Chondrocyte (in vitro differentiated cells): ENCODE data around the gene ARGLU1. TPM values are rescaled to one million over a fixed set of nuclear protein-coding genes. Genes with fewer than 3 reads are reported as not detected.

ENCODE experiments used
- DNase-seq: peaks from one replicate; pipeline ENCODE4 v3.0.0; 2021; ENCODE audit warnings: mixed read lengths, low spot score
- H3K27ac Mint-ChIP-seq: one replicate; pipeline ENCODE4 v1.8.0; 2021; ENCODE audit warnings: mild to moderate bottlenecking, moderate library complexity, mixed read lengths; ENCODE audit not compliant: unreplicated experiment
- H3K27me3 Mint-ChIP-seq: 2 replicates; pipeline ENCODE4 v1.8.0; 2021; ENCODE audit warnings: low read depth, mixed read lengths
- H3K36me3 Mint-ChIP-seq: 2 replicates; pipeline ENCODE4 v1.8.0; 2021; ENCODE audit warnings: low read depth, mixed read lengths
- H3K4me1 Mint-ChIP-seq: 2 replicates; pipeline ENCODE4 v1.8.0; 2021; ENCODE audit warnings: low read depth, mild to moderate bottlenecking, mixed read lengths
- H3K4me3 Mint-ChIP-seq: one replicate; pipeline ENCODE4 v1.8.0; 2021; ENCODE audit warnings: mild to moderate bottlenecking, moderate library complexity, mixed read lengths; ENCODE audit not compliant: unreplicated experiment
- H3K9me3 Mint-ChIP-seq: 2 replicates; pipeline ENCODE4 v1.8.0; 2021; ENCODE audit warnings: low read depth, mixed read lengths
- total RNA-seq: library from RNA; stranded (reverse); gene quantifications from 3 replicates; pipeline ENCODE4 v1.2.1, GENCODE V29; 2021
- TF ChIP-seq, protein P1 (sequence below): fragments of 200-600 bp; sonication (generic); IDR thresholded peaks from 2 replicates; pipeline ENCODE4 v1.5.0; 2021; ENCODE audit warnings: antibody characterized with exemption, mild to moderate bottlenecking, moderate library complexity

The ARGLU1 gene
- total RNA-seq, 1 donor from 2014 or later, result 48.5 TPM

DNA sequence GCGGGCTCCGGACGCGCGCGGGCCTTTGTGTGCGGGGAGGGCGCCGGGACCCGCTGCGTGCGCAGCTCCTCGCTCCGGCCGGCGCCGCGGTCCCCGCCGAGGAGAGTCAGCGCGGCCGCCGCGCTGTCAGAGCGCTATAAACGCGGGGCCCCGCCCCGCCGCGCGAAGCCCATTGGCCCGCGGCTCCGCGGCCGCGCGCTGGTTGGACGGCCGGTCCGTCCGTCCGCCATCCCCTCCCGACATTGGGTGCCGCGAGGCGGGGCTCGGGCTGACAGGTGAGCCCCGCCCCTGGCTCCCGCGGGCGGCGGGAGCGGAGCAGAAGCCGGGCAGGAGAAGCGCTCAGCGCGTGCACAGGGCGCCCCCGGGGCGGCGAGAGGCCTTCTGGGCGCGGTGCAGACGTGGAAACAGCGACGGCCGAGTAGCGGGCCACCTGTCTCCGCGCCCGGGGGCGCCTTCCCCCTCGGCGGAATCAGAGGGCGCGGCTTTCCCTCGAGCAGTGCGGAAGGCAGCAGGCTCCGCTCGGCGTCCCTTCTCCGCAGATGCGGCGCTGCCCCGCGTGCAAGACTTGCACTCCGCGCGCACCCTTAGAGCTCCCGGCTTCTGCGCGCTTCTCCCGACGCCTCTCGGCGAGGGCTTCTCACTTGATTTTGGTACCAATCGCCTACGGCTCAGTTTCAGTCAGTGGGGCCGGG, 32.2 kb downstream of the ARGLU1 start, which contains the start of gene EFNB2:
Gene EFNB2, minus strand, starts transcription at position 111 of the 692 bp plus-strand sequence. CDS start 698 bp downstream, outside the sequence.
- Mint-ChIP-seq H3K9me3 (no peaks in the 10 kb centered on the region), H3K4me3 (peak within 1 kb of the TSS; percentile 92), H3K4me1 (peaks cover 27% of the 10 kb centered on the region), H3K27ac (peak within 1 kb of the TSS; percentile 92), H3K36me3 (peaks cover 1% of the 10 kb centered on the region), H3K27me3 (no peaks in the 10 kb centered on the region)
- TF ChIP-seq, protein P1, sequence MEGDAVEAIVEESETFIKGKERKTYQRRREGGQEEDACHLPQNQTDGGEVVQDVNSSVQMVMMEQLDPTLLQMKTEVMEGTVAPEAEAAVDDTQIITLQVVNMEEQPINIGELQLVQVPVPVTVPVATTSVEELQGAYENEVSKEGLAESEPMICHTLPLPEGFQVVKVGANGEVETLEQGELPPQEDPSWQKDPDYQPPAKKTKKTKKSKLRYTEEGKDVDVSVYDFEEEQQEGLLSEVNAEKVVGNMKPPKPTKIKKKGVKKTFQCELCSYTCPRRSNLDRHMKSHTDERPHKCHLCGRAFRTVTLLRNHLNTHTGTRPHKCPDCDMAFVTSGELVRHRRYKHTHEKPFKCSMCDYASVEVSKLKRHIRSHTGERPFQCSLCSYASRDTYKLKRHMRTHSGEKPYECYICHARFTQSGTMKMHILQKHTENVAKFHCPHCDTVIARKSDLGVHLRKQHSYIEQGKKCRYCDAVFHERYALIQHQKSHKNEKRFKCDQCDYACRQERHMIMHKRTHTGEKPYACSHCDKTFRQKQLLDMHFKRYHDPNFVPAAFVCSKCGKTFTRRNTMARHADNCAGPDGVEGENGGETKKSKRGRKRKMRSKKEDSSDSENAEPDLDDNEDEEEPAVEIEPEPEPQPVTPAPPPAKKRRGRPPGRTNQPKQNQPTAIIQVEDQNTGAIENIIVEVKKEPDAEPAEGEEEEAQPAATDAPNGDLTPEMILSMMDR, result no peak
- peak; percentile 96 for DNase-seq

- H3K4me1 Mint-ChIP-seq, result peaks cover 36% of the 10 kb centered on the region
- no peaks in the 10 kb centered on the region for H3K9me3 Mint-ChIP-seq
- H3K4me3 Mint-ChIP-seq, result peak overlapping the region; percentile 92
- no peaks in the 10 kb centered on the region for H3K36me3 Mint-ChIP-seq
- TF ChIP-seq, protein P1, result no peak
- DNase-seq, result no peak
- peak overlapping the region; percentile 92 for H3K27ac Mint-ChIP-seq
- no peaks in the 10 kb centered on the region for H3K27me3 Mint-ChIP-seq
Measured at GRCh38 chr13:106534639-106535551, 33.0 kb downstream of the ARGLU1 start.

DNA sequence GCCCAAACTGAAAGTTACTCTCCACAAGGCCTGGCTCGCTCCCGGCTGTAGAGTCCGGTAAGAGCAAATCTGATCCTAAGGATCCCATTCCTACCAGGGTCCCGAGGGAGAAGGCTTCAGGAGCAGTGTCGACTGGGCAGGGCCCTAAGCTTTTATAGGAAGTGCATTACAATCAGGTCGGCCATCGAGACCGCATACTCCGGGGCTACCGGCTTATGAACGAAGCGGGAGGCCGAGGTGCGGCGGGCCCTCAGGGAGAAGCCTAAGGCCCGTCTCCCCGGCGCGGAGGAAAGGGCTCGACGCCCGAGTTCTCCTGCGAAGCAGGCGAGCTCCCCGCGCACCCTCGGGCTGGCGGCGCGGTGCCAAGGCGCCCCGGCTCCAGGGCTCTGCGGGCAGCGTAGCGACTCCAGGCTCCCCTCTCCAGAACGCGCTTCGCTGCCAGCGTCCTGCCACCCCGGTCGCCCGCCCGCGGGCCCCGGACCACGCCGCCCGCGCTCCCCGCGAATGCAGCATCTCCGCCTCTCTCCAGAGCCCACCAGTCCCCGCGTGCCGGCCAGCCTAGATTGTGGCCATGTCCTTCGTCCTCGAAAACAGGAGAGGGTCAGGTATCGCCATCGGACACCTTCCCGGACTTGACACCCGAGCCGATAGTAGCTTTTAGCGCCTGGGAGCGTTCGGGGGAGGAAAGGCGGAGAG, 33.8 kb downstream of the ARGLU1 start:
- Mint-ChIP-seq H3K27ac (peak overlapping the region; percentile 93), H3K36me3 (no peaks in the 10 kb centered on the region), H3K4me3 (peak overlapping the region; percentile 92), H3K9me3 (no peaks in the 10 kb centered on the region), H3K4me1 (peaks cover 44% of the 10 kb centered on the region), H3K27me3 (no peaks in the 10 kb centered on the region)
- TF ChIP-seq, protein P1, result no peak
- peak; percentile 95 for DNase-seq

GRCh38 chr13:106533101-106533942, 34.6 kb downstream of the ARGLU1 start:
- H3K27me3 Mint-ChIP-seq, result no peaks in the 10 kb centered on the region
- TF ChIP-seq, protein P1, result peak; percentile 87
- H3K4me3 Mint-ChIP-seq, result peak overlapping the region; percentile 92
- peaks cover 51% of the 10 kb centered on the region for H3K4me1 Mint-ChIP-seq
- no peaks in the 10 kb centered on the region for H3K9me3 Mint-ChIP-seq
- no peak for DNase-seq
- peak overlapping the region; percentile 94 for H3K27ac Mint-ChIP-seq
- H3K36me3 Mint-ChIP-seq, result no peaks in the 10 kb centered on the region
